HG02763 (cell line): Measurements from ENCODE around the gene CFAP69.
"Not testable (repeated sequence)": the region's sequence is repeated elsewhere in the genome, so short reads cannot be mapped to it uniquely, and the experiment has no call there.

Source experiments
- ATAC-seq: cut with Tn5 transposase; IDR thresholded peaks from one replicate; pipeline ENCODE4 v1.9.1; 2021; ENCODE audit warnings: mild to moderate bottlenecking, moderate library complexity; ENCODE audit not compliant: unreplicated experiment

CFAP69 gene

DNA sequence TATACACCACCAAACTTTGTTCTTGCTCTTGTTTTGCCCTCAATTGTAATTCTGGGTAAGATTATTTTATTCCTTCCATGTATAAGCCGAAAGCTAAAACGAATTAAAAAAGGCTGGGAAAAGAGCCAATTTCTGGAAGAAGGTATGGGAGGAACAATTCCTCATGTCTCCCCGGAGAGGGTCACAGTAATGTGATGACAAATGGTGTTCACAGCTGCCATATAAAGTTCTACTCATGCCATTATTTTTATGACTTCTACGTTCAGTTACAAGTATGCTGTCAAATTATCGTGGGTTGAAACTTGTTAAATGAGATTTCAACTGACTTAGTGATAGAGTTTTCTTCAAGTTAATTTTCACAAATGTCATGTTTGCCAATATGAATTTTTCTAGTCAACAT is 12.5 kb upstream of the CFAP69 start:
- no peak for ATAC-seq

DNA sequence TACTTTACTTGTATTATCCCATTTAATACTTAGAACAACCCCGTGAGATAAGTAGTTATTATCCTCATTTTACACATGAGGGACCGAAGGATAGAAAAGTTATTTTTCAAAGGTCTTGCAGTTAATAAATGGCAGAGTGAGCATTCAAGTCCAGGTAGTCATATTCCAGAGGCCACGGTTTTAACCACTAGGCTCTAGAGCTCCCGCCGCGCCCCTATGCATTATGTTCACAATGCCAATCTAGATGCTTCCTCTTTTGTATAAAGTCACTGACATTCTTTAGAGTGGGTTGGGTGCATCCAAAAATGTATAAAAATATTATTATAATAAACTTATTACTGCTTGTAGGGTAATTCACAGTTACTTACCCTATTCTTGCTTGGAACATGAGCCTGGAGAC is 11.4 kb upstream of the CFAP69 start:
- no peak for ATAC-seq

GRCh38 chr7:90236721-90237289 is 8.2 kb upstream of the CFAP69 start:
- ATAC-seq: no peak

DNA sequence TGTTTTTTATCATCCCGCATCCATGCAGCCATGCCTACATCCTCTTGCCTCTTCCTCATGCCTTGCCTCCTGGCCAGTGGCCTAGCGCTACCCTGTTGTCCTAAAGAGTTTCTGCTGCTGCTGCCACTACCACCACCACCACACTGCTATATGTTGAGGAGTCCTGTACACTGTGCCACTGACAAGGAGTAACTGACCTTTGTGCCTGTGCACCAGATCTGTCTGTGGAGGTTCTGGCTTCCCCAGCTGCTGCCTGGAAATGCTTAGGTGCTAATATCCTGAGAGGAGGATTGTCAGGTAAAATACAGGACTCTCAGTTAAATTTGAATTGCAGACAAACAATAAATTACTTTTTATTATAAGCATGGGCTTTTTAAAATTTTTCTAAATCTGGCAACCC is 7.0 kb upstream of the CFAP69 start:
- ATAC-seq: no peak

DNA sequence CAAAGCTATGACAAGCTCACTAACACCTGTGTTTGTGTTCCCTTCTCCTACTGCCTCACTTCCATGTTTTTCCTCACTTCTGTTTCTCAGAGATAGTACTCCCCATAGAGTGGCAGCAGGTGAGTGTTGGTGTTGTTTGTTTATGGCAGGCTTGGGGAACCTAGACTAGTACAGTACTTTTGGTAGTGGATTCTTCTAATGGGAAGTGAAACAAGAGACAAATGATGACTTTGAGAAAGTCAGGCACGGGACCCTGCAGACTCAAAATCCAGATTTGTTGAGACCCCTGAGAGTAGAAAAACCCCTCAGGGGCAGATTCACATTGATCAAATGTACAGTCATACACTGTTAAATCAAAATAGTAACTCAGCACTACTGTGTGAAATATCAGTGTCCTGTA is 6.4 kb upstream of the CFAP69 start:
- ATAC-seq: no peak

- no peak for ATAC-seq
Observed at GRCh38 chr7:90239050-90239449, 5.9 kb upstream of the CFAP69 start.

- no peak for ATAC-seq
Observed at GRCh38 chr7:90239625-90240228, 5.2 kb upstream of the CFAP69 start.

- peak; percentile 76 for ATAC-seq
Observed at GRCh38 chr7:90242369-90243168, 2.4 kb upstream of the CFAP69 start.

- no peak for ATAC-seq
Observed at GRCh38 chr7:90243556-90243955, 1.4 kb upstream of the CFAP69 start.

DNA sequence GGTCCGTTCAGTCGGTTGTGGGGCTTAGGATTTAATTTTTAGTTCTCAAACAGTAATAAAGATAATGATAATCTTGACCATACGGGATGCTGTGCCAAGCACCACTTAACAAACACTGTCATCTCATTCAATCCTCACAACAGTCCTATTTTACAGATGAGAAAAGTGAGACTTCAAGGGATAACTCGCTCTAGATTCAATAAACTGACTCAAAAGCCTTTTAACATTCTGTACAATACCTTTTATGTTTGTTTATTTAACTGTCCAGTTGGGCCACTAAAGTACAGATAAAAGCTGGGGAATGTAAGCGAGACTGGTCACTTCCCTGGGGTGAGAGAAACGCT is 437 bp upstream of the CFAP69 start:
- ATAC-seq: no peak

- ATAC-seq: no peak
Observed at GRCh38 chr7:90246171-90246570, 1.2 kb downstream of the CFAP69 start.

GRCh38 chr7:90248706-90249105 is 3.7 kb downstream of the CFAP69 start:
- ATAC-seq: no peak

DNA sequence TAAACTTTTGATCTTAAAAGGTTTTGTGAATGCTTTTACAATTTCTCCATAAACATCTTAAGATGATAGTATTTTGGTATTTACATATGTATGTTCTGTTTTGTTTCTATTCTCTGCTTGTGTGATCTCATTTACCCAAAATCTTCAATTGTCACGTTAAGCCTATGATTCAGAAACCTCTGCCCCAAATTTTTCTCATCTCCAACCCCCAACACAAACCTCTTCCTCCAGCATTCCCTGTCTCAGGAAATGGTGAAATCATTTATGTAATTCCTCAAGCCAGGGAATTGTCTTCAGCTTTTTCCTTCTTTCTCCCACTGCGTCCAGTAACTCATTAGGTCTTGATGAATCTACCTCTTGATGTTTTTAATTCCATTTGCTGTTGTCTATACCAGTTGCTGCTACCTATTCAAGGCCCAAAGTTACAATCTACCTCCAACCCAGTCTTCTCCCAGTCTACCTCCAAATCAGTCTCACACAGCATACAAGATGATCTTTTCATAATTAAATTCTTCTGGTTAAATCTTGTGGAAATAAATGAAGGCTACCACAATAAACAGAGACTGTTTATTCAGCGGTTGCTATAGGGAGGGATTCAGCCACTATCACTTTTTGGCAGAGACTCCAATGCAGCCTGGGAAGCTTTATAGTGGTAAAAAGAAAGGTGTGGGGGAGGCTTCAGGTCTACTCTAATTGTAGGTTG is 5.8 kb downstream of the CFAP69 start:
- ATAC-seq: no peak

DNA sequence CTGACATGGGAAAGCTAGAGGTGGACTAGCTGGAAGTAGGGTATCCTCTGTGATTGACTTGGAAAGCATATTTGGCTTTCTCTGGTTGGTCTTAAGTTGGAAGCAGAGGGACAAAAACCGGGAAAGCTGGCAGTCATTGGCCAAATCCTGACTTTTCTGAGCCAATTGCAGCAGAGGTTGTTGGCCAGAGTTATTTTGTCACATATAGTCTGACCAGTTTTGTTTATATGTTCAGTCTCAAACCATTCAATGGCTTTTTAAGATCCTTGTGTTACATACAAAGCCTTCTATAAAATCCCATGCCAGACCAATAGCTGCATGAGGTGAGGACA is 6.3 kb downstream of the CFAP69 start:
- ATAC-seq: no peak

DNA sequence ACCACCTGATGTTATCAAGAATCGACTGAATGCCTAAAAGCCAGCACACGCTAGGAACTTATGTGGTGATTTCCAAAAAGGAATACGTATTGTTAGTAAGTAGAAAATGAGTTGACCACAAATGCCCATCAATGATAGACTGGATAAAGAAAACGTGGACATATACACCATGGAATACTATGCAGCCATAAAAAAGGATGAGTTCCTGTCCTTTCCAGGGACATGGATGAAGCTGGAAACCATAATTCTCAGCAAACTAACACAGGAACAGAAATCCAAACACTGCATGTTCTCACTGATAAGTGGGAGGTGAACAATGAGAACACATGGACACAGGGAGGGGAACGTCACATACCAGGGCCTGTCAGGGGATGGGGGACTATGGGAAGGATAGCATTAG is 11.0 kb downstream of the CFAP69 start:
- ATAC-seq: not testable (repeated sequence)

GRCh38 chr7:90256778-90257177 is 11.8 kb downstream of the CFAP69 start:
- no peak for ATAC-seq

DNA sequence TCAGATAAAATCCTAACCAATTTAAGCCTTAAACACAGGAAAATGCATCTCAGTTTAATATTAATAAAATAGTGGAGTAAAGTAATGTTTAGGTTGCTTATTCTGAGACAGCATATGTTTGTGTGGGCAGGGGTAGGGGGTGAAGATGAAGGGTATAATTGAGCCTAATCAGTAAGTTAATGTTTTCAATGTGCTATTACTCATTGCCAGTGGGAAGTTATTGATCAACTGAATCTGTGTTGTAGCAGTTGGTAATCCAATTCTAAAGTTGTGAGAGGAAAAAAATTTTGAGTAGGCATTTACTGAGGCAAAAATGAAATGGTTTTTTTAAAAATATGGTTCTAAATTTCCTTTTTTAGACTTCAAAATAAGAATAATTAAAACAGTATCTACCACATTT is 16.5 kb downstream of the CFAP69 start:
- ATAC-seq: no peak

DNA sequence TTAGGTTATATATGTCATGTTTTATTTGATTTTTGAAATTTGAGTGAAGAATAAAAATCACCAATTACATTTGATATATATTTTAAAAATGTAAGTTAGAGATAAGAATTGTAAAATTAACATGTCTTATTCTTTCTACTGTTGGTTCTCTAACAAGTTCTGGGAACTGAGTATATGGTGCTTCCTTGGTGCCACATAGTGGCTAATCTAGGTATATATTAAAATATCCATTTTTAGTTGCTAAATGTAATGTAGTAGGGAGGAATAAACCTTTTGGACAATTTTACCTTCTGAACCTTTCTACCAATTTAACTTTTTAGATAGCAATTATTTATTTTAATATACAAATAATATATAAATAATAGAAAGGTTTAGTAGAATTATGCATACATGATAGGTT is 17.5 kb downstream of the CFAP69 start:
- peak; percentile 84 for ATAC-seq

- no peak for ATAC-seq
Observed at GRCh38 chr7:90266808-90267207, 21.8 kb downstream of the CFAP69 start.

GRCh38 chr7:90267263-90267858 is 22.4 kb downstream of the CFAP69 start:
- no peak for ATAC-seq

DNA sequence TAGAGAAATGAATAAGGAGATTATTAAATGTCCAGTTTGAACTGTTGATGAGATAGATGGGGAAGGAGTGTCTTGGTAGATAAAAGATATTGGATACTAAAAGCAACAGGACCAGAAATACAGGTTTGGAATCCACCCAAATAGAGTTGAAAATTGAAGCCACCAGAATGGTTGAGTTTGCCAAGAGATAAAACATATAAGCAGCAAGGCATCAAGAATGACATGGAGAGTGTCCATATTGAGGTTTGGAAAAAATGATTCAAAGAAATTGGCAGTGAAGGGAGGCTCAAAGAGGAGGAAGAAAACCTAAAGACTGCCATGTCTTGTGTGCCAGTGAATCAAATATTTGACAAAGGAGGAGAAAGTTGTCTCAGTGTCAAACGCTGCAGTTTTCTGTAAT is 24.2 kb downstream of the CFAP69 start:
- no peak for ATAC-seq
